Activated naive CD8-positive, alpha-beta T cell treated with anti-CD3 and anti-CD28 coated beads, Interleukin-2, amount 50 U/mL, for 16 hours (primary cell): ENCODE data around the gene ARHGDIA.

Source experiments
- DNase-seq: peaks from one replicate; pipeline ENCODE4 v3.0.0-alpha.2; 2020; ENCODE audit warnings: low read depth, low spot score

The ARHGDIA gene

DNA sequence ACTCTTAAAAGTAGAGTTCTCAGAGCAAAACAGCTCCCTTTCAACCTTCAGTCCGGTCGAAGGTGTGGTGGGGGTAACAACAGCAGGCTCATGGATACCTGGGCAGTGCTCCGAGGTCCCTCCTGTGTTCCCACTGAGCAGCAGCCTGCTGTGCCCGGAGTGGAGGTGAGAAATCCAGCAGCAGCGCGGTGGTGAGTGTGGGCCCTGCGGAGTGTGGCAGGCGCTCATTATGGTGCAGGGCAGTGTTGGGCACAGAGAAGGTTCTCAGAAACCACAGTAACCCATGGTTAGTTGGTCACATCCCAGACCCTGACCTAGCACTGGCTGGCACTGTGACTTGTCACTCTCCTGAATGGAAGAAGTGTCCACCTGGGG lies 5.8 kb downstream of the ARHGDIA start:
- DNase-seq, result no peak

GRCh38 chr17:81863833-81864768 lies 7.0 kb downstream of the ARHGDIA start:
- DNase-seq, result no peak

DNA sequence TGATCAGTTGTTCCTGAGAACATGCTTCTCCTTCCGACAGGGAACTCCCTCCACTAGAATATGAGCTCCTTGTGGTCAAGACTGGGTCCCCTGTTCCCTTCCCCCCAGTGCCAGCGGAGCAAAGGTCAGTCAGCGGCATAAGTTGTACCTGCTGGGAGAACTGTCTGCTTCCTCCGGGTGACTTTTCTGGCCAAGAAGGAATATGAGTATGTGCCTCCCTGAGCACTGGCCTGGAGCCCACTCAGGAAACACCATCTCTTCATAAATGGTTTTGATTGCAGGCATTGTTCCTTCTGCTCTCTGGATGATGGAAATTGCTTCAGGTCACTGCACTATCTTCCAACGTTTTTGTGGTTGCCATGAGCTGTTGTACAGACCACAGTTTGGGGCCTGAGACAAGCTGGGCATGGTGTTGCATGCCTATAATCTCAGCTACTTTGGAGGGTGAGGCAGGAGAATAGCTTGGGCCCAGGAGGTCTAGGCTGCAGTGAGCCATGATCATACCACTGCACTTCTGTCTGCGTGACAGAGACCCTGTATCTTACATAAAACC lies 7.9 kb downstream of the ARHGDIA start:
- no peak for DNase-seq

DNA sequence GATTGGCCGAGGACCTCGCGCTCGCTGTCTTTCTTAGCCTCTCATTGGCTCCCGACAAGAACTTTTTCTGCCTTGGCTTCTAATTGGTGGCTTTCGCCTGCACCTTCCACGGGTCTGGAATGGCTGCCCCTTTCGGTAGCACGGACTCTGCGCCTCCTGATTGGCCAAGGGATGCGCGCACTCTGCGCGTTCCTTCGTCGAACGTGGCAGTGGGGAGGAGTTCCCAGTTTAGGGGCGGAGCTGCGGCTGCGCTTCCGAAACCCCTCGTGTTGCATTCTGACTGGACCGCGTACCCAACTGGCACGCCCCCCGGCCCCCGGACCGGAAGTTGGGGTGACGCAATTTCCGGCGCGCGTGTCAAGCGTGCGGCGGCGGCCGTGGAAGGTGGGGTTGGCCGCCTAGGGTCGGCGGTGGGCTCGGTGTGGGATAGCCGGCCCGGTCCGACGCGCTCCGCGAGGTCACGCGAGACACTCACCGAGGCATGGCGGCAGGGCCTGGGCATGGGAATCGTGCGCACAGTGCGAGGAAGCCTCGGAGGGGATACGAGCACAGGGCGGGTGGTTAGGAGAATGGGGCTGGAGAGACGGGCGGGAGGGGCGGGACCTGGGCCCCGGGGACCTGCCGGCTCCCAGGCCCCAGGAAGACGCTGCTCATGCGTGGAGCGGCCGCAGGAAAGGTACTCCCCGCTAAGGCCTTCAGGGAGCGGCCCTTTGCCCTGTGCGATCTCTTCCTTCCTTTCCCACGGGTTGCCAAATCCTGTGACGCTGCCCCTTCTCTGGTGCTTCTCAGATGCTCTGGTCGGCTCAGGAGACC lies 10.2 kb downstream of the ARHGDIA start:
- DNase-seq, result peak; percentile 97

DNA sequence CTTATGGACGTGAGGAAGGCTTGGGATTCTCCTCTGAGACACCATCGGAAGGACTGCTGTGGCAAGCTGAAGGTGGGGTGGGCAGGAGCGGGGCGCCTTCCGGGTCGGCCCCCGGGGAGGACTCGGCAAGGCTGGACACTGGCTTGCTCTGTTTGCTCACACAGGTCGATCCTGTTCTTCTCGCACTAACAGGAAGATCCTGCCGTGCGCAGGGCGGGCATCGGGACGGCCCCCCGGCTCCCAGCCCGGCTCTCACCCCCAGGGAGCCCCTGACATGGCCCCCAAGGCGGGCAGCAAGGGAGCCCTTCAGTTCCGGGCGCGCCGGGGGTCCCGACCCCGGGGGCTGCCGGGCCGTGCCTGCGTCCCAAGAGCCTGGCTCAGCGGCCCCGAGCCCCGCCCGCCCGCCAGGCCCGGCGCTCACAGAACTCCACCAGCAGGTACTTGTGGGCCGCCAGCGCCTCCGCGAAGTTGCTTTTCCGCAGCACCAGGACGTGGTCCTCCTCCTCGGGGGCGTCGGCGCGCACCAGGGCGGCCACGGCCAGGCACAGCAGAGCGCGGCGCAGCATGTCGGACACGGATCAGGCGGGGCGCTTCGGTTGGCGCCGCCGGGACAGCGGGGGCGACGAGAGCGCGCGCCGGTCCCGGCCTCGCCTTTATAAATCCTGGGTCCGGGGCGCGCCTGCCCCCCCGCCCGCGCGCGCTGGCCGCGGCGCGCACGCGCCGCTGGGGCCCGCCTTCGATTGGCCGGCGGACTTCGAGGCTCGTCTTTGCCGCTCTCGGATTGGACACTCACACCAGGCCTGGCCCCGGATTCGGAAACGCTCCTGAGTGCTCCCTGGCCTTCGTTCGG lies 11.0 kb downstream of the ARHGDIA start, which contains the start of gene P4HB:
Gene P4HB (minus strand): TSS at position 630 of the 850 bp plus-strand sequence. CDS start 64 bp downstream, at position 566.
- DNase-seq, result no peak

DNA sequence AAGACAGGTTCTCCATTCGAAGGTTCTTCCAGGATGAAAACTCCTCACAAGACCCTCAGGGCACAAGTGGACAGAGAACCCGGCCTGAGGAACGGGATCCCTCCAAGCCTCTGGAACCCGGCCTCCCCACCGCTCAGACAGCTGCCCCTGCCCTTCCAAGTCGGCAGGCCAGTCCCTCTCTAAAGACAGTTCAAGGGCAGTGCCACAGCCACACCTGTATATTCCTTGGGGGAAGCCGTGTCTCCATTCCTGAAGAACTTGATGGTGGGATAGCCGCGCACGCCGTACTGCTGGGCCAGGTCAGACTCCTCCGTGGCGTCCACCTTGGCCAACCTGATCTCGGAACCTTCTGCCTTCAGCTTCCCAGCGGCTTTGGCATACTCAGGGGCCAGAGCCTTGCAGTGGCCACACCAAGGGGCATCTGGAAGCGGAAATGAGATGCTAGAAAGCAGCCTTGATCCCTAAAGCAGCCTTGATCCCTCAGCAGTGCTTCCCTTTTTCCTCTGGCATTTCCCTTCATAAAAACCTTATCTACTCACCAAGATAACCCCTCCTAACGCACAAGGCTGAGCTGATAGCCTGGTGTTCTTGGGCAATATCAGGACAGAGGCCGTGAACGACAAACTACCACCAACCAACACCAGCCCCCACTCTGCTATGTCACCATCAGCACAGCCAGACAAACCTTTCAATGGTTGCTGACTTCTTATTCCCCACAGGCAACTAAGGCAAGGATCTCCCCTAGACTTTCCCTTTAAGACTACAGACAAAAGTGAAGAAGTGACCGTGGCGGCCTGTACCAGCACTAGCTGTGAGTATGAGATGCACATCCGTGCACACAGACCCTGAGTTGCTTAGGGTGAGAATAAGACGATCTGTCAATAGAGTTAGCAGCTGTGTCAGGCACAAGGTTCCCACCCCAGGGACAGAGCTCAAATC lies 11.9 kb downstream of the ARHGDIA start:
- no peak for DNase-seq

GRCh38 chr17:81858170-81858966 lies 12.8 kb downstream of the ARHGDIA start:
- DNase-seq, result no peak

GRCh38 chr17:81854974-81855774 lies 16.0 kb downstream of the ARHGDIA start:
- DNase-seq, result no peak

DNA sequence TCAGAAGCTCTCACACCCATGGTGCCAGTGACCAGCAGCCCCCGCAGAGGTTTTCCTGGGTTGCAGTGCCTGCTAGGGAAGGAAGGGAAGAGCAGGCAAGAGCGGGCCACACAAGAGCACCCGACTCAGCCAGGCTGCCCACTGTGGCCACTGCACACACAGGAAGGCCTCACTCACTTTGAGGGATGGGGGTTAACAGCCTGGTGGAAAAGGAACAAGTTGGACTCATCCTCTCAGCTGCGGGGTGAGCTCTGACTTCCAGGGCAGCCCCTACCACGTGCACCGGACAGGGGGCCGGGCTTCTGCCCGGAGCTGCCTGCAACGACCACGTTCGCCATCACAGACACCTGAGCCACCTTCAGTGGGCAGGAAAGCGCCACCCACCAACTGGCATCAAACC lies 18.9 kb downstream of the ARHGDIA start:
- no peak for DNase-seq

- no peak for DNase-seq
Measured at GRCh38 chr17:81851423-81851822, 19.7 kb downstream of the ARHGDIA start.

DNA sequence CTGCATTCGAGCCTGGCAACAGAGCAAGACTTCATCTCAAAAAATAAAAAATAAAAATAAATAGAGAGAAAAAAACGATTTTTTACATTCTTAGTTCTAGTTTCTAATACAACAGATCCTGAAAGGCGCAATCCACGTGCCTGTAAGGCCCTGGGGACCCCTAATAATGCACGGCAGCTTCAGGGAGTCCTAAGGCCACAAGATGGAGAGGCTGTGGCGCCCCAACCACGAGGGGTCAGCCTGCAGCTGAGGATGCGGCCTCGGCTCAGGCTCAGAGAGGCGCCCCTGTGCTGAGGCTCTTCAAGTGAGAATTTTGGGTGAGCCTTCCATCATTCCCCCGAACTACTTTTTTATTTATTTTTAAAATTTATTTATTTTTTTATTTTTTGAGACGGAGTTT lies 21.7 kb downstream of the ARHGDIA start:
- no peak for DNase-seq

GRCh38 chr17:81846743-81847689 lies 24.1 kb downstream of the ARHGDIA start:
- DNase-seq, result no peak

- no peak for DNase-seq
Measured at GRCh38 chr17:81845881-81846742, 25.0 kb downstream of the ARHGDIA start.

DNA sequence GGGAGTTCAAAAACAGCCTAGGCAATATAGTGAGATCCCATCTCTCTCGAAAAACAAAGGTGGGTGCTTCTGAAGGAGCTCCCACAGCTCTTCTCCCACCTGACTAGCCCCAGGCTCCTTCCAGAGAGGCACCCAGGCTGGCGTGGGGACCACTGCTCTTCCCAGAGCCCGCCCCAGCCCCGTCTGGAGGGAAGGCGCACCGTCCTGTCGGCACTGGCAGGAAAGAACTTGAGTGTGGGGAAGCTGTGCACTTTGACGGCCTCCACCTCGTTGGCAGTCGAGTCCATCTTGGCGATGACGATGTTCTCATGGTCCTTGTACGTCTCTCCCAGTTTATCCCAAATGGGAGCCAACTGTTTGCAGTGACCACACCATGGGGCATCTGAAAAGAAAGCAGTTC lies 25.8 kb downstream of the ARHGDIA start:
- no peak for DNase-seq

DNA sequence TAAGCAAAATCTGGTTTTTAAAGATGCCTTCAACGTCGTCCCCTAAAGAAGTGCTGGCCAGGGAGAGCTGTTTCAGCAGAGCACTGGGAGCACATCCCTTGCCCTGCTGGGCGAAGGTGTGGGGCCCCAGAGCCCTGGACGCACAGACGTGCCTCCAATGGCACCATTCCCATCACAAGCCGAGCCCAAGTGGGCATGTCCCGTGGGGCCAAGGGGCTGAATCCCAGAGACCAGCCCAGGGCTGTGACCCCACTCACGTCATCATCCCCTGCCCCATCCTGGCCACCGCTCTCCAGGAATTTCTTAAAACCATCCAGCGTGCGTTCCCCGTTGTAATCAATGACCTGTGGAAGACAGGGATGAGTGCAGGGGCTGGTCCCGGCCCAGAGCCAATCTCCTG lies 26.2 kb downstream of the ARHGDIA start:
- no peak for DNase-seq

GRCh38 chr17:81844327-81844851 lies 26.7 kb downstream of the ARHGDIA start:
- DNase-seq, result no peak
